GM12878 (cell line): ENCODE data around the gene GPR141. TPM values are rescaled to one million over a fixed set of nuclear protein-coding genes. Genes with fewer than 3 reads are reported as not detected.

Experiments used
- ATAC-seq: fragments of 200-7000 bp; cut with Tn5 transposase; 3 replicates; pipeline ENCODE4 v1.9.1; 2020; ENCODE audit warnings: mild to moderate bottlenecking, moderate library complexity
- BruUV-seq: library from RNA; stranded (reverse); fragments of 400-500 nt; replicated peaks from 2 replicates; lab custom pipeline; 2021; lab: Mats Ljungman, UMichigan
- CTCF ChIA-PET: fragments of 300-600 bp; sonication (Branson Sonifier 250); formaldehyde crosslinking; extraction: SDS; loops from one replicate; lab custom pipeline; 2021; ENCODE audit warnings: inconsistent platforms; lab: Yijun Ruan, JAX
- POLR2A ChIA-PET: fragments of 350-600 bp; formaldehyde crosslinking; extraction: SDS; loops from one replicate; lab custom pipeline; 2021; ENCODE audit warnings: inconsistent platforms; lab: Charles Lee
- RAD21 ChIA-PET: fragments of 300-600 bp; sonication (Branson Sonifier 250); formaldehyde crosslinking; loops from one replicate; lab custom pipeline; 2023; ENCODE audit warnings: antibody characterized with exemption; ENCODE audit not compliant: unreplicated experiment; lab: Charles Lee
- SMC1A ChIA-PET: fragments of 300-600 bp; sonication (Branson Sonifier 250); formaldehyde crosslinking; loops from one replicate; lab custom pipeline; 2023; ENCODE audit not compliant: unreplicated experiment, uncharacterized antibody; lab: Charles Lee
- DNase-seq: peaks from one replicate; pipeline ENCODE4 v3.0.0-alpha.2; 2011; ENCODE audit warnings: low read depth, low spot score
- FAIRE-seq: peaks from 3 replicates; lab custom pipeline; 2011; peaks lifted over from hg19 to GRCh38; lab: Jason Lieb, UNC
- H2AFZ ChIP-seq: 2 replicates; pipeline ENCODE4 v1.6.0; 2011; ENCODE audit warnings: low read depth, low read length, control low read depth; ENCODE audit not compliant: control insufficient read depth
- H3K27ac ChIP-seq: 2 replicates; pipeline ENCODE4 v1.5.1; 2011; ENCODE audit warnings: control low read depth; ENCODE audit not compliant: control insufficient read depth, insufficient read depth
- H3K27me3 ChIP-seq, 2 experiments: replicated peaks in 1 of 2; 2 replicates each; pipeline versions ENCODE4 v1.6.0 to v1.6.1; 2011; ENCODE audit warnings: low read length in 1 of 2; ENCODE audit not compliant: control insufficient read depth in 2 of 2, insufficient read depth in 2 of 2
- H3K36me3 ChIP-seq, 2 experiments: 2 replicates each; pipeline ENCODE4 v1.5.1; 2011; ENCODE audit warnings: low read length in 1 of 2; ENCODE audit not compliant: control insufficient read depth in 2 of 2, insufficient read depth in 2 of 2
- H3K4me1 ChIP-seq: 2 replicates; pipeline ENCODE4 v1.6.1; 2011; ENCODE audit warnings: mild to moderate bottlenecking, low read length, moderate library complexity, mixed read lengths; ENCODE audit not compliant: control insufficient read depth, insufficient read depth
- H3K4me2 ChIP-seq: 2 replicates; pipeline ENCODE4 v1.6.0; 2011; ENCODE audit warnings: control low read depth; ENCODE audit not compliant: control insufficient read depth, insufficient read depth
- H3K4me3 ChIP-seq: fragments of 200-600 bp; sonication (generic); 2 replicates; pipeline ENCODE4 v1.5.1; 2016
- H3K79me2 ChIP-seq: 2 replicates; pipeline ENCODE4 v1.6.0; 2011; ENCODE audit warnings: low read length; ENCODE audit not compliant: control insufficient read depth, insufficient read depth
- H3K9ac ChIP-seq: 2 replicates; pipeline ENCODE4 v1.8.0; 2011; ENCODE audit warnings: low read length, control low read depth, mixed read lengths; ENCODE audit not compliant: control insufficient read depth, insufficient read depth
- H3K9me3 ChIP-seq: replicated peaks from 3 replicates; pipeline ENCODE4 v1.5.1; 2011; ENCODE audit warnings: mild to moderate bottlenecking, low read length; ENCODE audit not compliant: control insufficient read depth, insufficient read depth
- H4K20me1 ChIP-seq: 2 replicates; pipeline ENCODE4 v1.6.0; 2011; ENCODE audit not compliant: control insufficient read depth, insufficient read depth
- ATF7 ChIP-seq: fragments of 450-650 bp; IDR thresholded peaks from 2 replicates; pipeline ENCODE4 v1.6.1; 2016; ENCODE audit warnings: low read depth, mild to moderate bottlenecking
- CEBPZ ChIP-seq: fragments of 150-350 bp; IDR thresholded peaks from 2 replicates; pipeline ENCODE4 v1.6.1; 2016; ENCODE audit warnings: low read depth, low read length
- IKZF2 ChIP-seq, 2 experiments: fragments of 450-650 bp; IDR thresholded peaks; 2 replicates each; pipeline ENCODE4 v1.6.1; 2017; ENCODE audit warnings: mild to moderate bottlenecking in 2 of 2, moderate library complexity in 2 of 2
- NBN ChIP-seq: fragments of 450-650 bp; IDR thresholded peaks from 2 replicates; pipeline ENCODE4 v1.6.1; 2016
- RAD51 ChIP-seq: fragments of 450-650 bp; IDR thresholded peaks from 2 replicates; pipeline ENCODE4 v1.6.1; 2016; ENCODE audit warnings: moderate library complexity, mild to moderate bottlenecking, inconsistent platforms
- SMARCA5 ChIP-seq: fragments of 450-650 bp; IDR thresholded peaks from 2 replicates; pipeline ENCODE4 v1.6.1; 2017; ENCODE audit warnings: mild to moderate bottlenecking
- SPI1 ChIP-seq: IDR thresholded peaks from 2 replicates; pipeline ENCODE4 v1.6.1; 2011; ENCODE audit warnings: low read depth, mild to moderate bottlenecking, low read length, moderate library complexity, borderline replicate concordance; ENCODE audit not compliant: insufficient read depth
- ZNF274 ChIP-seq: IDR thresholded peaks from one replicate; pipeline ENCODE4 v1.8.0; 2011; ENCODE audit not compliant: insufficient read length, insufficient read depth
- WGBS: methylation state at CpG from one replicate; pipeline ENCODE4 v1.1.6; 2016; ENCODE audit warnings: low lambda C conversion rate; ENCODE audit not compliant: insufficient replicate concordance, insufficient coverage; ENCODE audit errors: missing lambda C conversion rate; 5-methylcytosine and 5-hydroxymethylcytosine counted together
- in situ Hi-C: fragments of 300-500 bp; cut with MboI; formaldehyde crosslinking; loops from 9 replicates; pipeline ENCODE4 v1.14.3; 2018; ENCODE audit warnings: mixed read lengths
- intact Hi-C: fragments of 100-400 bp; cut with micrococcal nuclease; formaldehyde crosslinking; loops from one replicate; pipeline ENCODE4 v1.14.2; 2022; ENCODE audit not compliant: unreplicated experiment
- polyA plus RNA-seq, 11 experiments: library from polyadenylated mRNA; depleted of rRNA in 4 of 11; unstranded in 6 of 11; stranded (reverse) in 5 of 11; fragments of >200 nt; fragmentation: Nextera tagmentation in 4 of 11; fragmentation: Illumina TruSeq in 1 of 11; extraction: Ambion mirVana in 4 of 11; extraction: Trizol in 1 of 11; gene quantifications; 1 replicate in 1 of 11; 2 replicates in 10 of 11; pipeline versions ENCODE4 v1.2.1 to v1.2.3, GENCODE V29; 2011 to 2016; ENCODE audit warnings: inconsistent platforms in 2 of 11, missing spikeins in 2 of 11, low read depth in 1 of 11
- total RNA-seq, 4 experiments: library from RNA; depleted of rRNA in 3 of 4; stranded (reverse); fragments of >200 nt in 3 of 4; fragmentation: Illumina TruSeq in 1 of 4; extraction: Trizol in 1 of 4; gene quantifications; 2 replicates each; pipeline versions ENCODE4 v1.2.1 to v1.2.3, GENCODE V29; 2013 to 2021

Gene GPR141
- total and polyA plus RNA-seq, 10 of the 15 experiments (the other 5 are each of a cell fraction or from before 2014, with no cell fraction given): 0.56 to 3.9 (median 1.2) TPM

- TF ChIP-seq NBN (no peak), SMARCA5 (no peak), ZNF274 (no peak), IKZF2 (IDR thresholded peaks at IDR 0.05) (no peak)
Observed at GRCh38 chr7:37753398-37754050, 70.0 kb downstream of the GPR141 start (continued).

- H3K9ac ChIP-seq: no peak overlapping the region
- peak; percentile 65 for ATAC-seq
- TF ChIP-seq SPI1 (peak; percentile 14; the same call in 1 of the 2 replicates), RAD51 (peak; percentile 21; the same call in 1 of the 2 replicates), CEBPZ (no peak), ATF7 (peak; percentile 17; the same call in 1 of the 2 replicates)
- TF ChIP-seq, all 136 proteins: peak for 3
- DNase-seq (no peak), FAIRE-seq (no peak)
- intact Hi-C loops: no loop called here
- SMC1A ChIA-PET: interaction anchor here (0.7 to 3.0 kb wide), 16 partner anchors 10 to 77 kb away, joined by 3 to 12 read pairs (median 5); partner anchors contain the start of gene GPR141
- Histone ChIP-seq H3K9me3 (no peaks in the 10 kb centered on the region; the same call in 2 of the 3 replicates), H3K36me3 (no peaks in the 10 kb centered on the region), H4K20me1 (no peaks in the 10 kb centered on the region), H3K79me2 (no peaks in the 10 kb centered on the region), H2AFZ (no peak overlapping the region), H3K4me1 (no peaks in the 10 kb centered on the region), H3K27ac (no peak overlapping the region), H3K27me3 (no peaks in the 10 kb centered on the region), H3K4me2 (no peak overlapping the region), H3K4me3 (no peak overlapping the region)
- POLR2A ChIA-PET: no interaction called here
- in situ Hi-C loops: no loop called here
- BruUV-seq: no TSS peak
- 66% methylated on average over 5 of the region's 5 CpGs for WGBS
- CTCF ChIA-PET: interaction anchor here (1.8 to 2.9 kb wide), 4 partner anchors 11 to 77 kb away, joined by 5 to 10 read pairs (median 5); no protein-coding TSS in a partner anchor
- RAD21 ChIA-PET: interaction anchor here (0.8 to 3.1 kb wide), 6 partner anchors 9 to 77 kb away, joined by 3 to 10 read pairs (median 4); no protein-coding TSS in a partner anchor
Observed at GRCh38 chr7:37756797-37757551, 73.4 kb downstream of the GPR141 start.
